HFFc6 (cell line): ENCODE results near the gene PCSK7. TPM values are rescaled to one million over a fixed set of nuclear protein-coding genes. Genes with fewer than 3 reads are reported as not detected.
"Not testable (repeated sequence)": the region's sequence is repeated elsewhere in the genome, so short reads cannot be mapped to it uniquely, and the experiment has no call there.

Source experiments
- DNase-seq: peaks from one replicate; pipeline ENCODE4 v3.0.0-alpha.2; 2018
- H3K27ac Mint-ChIP-seq: 2 replicates; pipeline ENCODE4 v1.8.0; 2020; ENCODE audit warnings: mild to moderate bottlenecking, mixed read lengths
- H3K27me3 Mint-ChIP-seq: 2 replicates; pipeline ENCODE4 v1.8.0; 2021; ENCODE audit warnings: mild to moderate bottlenecking, moderate library complexity, mixed read lengths; ENCODE audit not compliant: insufficient read depth
- H3K36me3 Mint-ChIP-seq: 2 replicates; pipeline ENCODE4 v1.8.0; 2021; ENCODE audit warnings: low read depth, mixed read lengths
- H3K4me1 Mint-ChIP-seq: 2 replicates; pipeline ENCODE4 v1.8.0; 2020; ENCODE audit warnings: low read depth, mixed read lengths
- H3K4me3 Mint-ChIP-seq: 2 replicates; pipeline ENCODE4 v1.8.0; 2020; ENCODE audit warnings: mild to moderate bottlenecking, moderate library complexity, mixed read lengths
- H3K9me3 Mint-ChIP-seq: 2 replicates; pipeline ENCODE4 v1.8.0; 2020; ENCODE audit warnings: mild to moderate bottlenecking, mixed read lengths
- total RNA-seq, 6 experiments: library from RNA; stranded (reverse); fragmentation: NEBNext Ultra II Directional; extraction: Animal tissue kit (Norgen Biotek cat#: 25700); gene quantifications; 2 replicates in 1 of 6; 3 replicates in 5 of 6; pipeline ENCODE4 v1.2.3, GENCODE V29; 2021
- TF ChIP-seq, protein P1 (sequence below): fragments of 200-600 bp; sonication (generic); IDR thresholded peaks from 2 replicates; pipeline ENCODE4 v1.5.0; 2021; ENCODE audit warnings: antibody characterized with exemption, mild to moderate bottlenecking

Gene PCSK7
- total RNA-seq, 6 experiments from 2014 or later: 64.1 to 73.6 (median 68.0) TPM

DNA sequence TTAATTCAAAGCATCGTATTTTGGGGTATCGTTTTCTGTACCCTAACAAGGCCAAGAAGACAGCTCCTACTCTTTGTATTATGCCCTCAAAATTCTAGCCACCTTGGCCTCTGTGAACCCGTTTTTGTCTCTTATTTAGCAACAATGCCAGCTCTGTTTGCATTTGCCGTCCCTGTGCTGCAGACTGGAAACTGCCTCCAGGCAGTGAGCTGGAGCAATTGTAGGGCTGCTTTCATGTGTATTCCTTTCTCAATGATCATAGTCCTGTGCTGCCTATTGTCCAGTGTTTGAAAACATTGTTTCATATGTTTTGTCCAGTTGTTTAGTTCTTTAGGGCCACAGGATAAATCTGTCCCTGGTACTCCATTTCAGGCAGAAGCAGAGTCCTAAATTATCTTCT is 39.3 kb upstream of the PCSK7 start:
- Mint-ChIP-seq H3K4me1 (peaks cover 43% of the 10 kb centered on the region), H3K4me3 (no peak overlapping the region), H3K9me3 (no peaks in the 10 kb centered on the region), H3K27ac (peak overlapping the region; percentile 22; the same call in 1 of the 2 replicates), H3K36me3 (peaks cover 39% of the 10 kb centered on the region), H3K27me3 (peaks cover 3% of the 10 kb centered on the region; the same call in 1 of the 2 replicates)
- TF ChIP-seq, protein P1, sequence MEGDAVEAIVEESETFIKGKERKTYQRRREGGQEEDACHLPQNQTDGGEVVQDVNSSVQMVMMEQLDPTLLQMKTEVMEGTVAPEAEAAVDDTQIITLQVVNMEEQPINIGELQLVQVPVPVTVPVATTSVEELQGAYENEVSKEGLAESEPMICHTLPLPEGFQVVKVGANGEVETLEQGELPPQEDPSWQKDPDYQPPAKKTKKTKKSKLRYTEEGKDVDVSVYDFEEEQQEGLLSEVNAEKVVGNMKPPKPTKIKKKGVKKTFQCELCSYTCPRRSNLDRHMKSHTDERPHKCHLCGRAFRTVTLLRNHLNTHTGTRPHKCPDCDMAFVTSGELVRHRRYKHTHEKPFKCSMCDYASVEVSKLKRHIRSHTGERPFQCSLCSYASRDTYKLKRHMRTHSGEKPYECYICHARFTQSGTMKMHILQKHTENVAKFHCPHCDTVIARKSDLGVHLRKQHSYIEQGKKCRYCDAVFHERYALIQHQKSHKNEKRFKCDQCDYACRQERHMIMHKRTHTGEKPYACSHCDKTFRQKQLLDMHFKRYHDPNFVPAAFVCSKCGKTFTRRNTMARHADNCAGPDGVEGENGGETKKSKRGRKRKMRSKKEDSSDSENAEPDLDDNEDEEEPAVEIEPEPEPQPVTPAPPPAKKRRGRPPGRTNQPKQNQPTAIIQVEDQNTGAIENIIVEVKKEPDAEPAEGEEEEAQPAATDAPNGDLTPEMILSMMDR: no peak
- no peak for DNase-seq

DNA sequence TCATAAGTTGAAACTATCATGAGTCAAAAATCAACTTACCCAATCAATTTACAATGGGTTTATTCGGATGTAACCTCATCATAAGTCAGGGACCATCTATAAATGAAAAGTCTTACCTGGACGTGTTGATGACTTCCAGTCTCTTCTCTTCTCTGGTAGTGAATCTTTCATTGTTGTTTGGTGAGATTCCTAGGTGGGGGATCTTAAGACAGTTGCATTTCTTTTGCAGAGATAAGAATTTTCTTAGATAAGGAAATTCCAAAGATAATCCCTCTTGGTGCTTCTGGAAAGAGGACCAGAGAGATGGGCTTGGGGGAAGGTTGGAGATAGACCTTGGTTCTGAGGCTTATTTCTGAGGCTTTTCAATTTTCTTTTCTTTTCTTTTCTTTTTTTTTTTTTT is 38.0 kb upstream of the PCSK7 start:
- Mint-ChIP-seq H3K27ac (no peak overlapping the region), H3K27me3 (peaks cover 3% of the 10 kb centered on the region; the same call in 1 of the 2 replicates), H3K36me3 (peaks cover 38% of the 10 kb centered on the region), H3K4me3 (no peak overlapping the region), H3K9me3 (no peaks in the 10 kb centered on the region), H3K4me1 (peaks cover 30% of the 10 kb centered on the region)
- DNase-seq: no peak
- TF ChIP-seq, protein P1: no peak

DNA sequence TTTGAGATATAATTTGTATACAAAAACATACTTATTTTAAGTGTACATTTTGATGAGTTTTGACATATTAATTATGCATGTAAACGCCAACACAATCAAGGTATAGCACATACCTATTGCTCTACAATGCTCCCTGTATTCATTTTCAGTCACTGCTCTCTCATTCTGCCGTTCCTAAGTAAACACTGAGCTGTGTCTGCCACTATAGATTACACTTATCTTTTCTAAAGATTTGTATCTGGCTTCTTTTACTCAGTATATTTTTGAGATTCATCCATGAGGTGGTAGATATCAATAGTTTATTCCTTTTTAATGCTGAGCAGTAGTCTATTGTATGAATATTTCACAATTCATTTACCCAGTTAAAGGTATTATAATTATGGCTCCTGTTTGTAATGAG is 33.9 kb upstream of the PCSK7 start:
- no peak for DNase-seq
- H3K4me3 Mint-ChIP-seq: no peak overlapping the region
- peaks cover 8% of the 10 kb centered on the region for H3K4me1 Mint-ChIP-seq
- no peaks in the 10 kb centered on the region for H3K27me3 Mint-ChIP-seq
- peaks cover 24% of the 10 kb centered on the region for H3K36me3 Mint-ChIP-seq
- H3K9me3 Mint-ChIP-seq: no peaks in the 10 kb centered on the region
- TF ChIP-seq, protein P1: no peak
- H3K27ac Mint-ChIP-seq: no peak overlapping the region

DNA sequence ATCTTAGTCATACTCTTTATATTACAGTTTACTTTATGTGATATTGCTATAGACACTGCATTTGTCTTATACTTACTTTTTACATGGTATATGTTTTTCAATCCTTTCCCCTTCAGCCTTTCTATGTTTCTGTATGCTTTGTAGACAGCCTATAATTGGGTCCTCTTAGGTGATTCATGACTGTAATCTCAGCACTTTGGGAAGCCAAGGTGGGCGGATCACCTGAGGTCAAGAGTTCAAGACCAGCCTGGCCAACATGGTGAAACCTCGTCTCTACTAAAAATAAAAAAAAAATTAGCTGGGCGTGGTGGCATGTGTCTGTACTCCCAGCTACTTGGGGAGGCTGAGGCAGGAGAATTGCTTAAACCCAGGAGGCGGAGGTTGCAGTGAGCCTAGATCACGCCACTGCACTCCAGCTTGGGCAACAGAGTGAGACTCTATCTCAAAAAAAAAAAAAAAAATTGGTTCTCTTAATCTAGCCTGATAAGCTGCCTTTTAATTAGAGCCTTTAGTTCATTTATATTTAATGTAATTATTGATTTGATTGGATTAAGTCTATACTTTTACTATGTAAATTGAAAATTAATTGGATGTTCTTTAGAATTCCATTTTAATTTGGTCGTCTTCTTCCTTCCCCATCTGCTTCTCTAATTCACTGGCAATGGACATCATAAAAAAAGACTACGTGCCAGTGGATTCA is 32.9 kb upstream of the PCSK7 start:
- DNase-seq, H3K9me3 Mint-ChIP-seq, H3K27ac Mint-ChIP-seq, H3K4me3 Mint-ChIP-seq, H3K27me3 Mint-ChIP-seq: not testable (repeated sequence)
- peaks cover 29% of the 10 kb centered on the region for H3K36me3 Mint-ChIP-seq
- H3K4me1 Mint-ChIP-seq: peaks cover 13% of the 10 kb centered on the region

DNA sequence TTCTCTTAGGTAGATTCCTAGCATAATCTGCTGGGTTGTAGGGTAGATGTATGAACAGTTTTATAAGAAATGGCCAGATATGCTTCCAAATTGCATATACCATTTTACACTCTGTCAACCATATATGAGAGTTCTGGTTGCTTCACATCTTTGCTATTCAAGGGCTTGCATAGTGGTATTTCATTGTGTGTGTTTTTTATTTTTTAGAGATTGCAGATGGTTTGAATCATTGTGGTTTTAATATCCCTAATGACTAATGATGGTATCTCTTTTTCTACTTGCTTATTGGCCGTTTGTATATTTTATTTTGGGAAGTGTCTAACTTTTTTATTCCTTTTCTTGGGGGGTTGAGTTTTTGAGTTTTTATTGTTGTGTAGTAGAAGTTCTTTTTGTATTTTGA is 27.5 kb upstream of the PCSK7 start:
- Mint-ChIP-seq H3K4me1 (peaks cover 43% of the 10 kb centered on the region), H3K9me3 (no peaks in the 10 kb centered on the region), H3K36me3 (peaks cover 34% of the 10 kb centered on the region), H3K27me3 (peaks cover 2% of the 10 kb centered on the region; the same call in 1 of the 2 replicates), H3K27ac (peak overlapping the region; percentile 71), H3K4me3 (peak overlapping the region; percentile 36)
- TF ChIP-seq, protein P1: no peak
- peak; percentile 68 for DNase-seq

DNA sequence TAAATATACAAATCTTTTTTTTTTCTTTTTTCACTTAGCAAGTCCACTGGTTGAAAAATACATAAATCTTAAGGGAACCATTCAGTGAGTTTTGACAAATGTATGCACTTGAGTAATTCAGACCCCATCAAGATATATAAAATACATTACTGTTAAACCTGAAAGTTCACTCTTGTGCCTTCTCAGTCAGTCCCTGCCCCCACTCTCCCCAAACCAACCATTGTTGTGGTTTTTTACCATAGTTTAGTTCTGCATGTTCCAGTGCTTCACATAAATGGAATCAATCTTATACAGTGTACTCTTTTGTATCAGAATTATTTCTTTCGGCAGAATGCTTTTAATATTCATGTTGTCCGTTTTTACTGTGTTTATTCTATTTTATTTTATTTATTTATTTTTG is 26.7 kb upstream of the PCSK7 start:
- Mint-ChIP-seq H3K27me3 (peaks cover 2% of the 10 kb centered on the region; the same call in 1 of the 2 replicates), H3K36me3 (peaks cover 42% of the 10 kb centered on the region), H3K4me3 (no peak overlapping the region), H3K27ac (no peak overlapping the region), H3K9me3 (no peaks in the 10 kb centered on the region), H3K4me1 (peaks cover 43% of the 10 kb centered on the region)
- no peak for DNase-seq
- TF ChIP-seq, protein P1: no peak
